WTC11 (cell line): ENCODE measurements around the gene PIGK. TPM values are rescaled to one million over a fixed set of nuclear protein-coding genes. Genes with fewer than 3 reads are reported as not detected.

Experiments
- ATAC-seq: fragments of 200-7000 bp; cut with Tn5 transposase; 2 replicates; pipeline ENCODE4 v1.10.0; 2021; ENCODE audit warnings: mild to moderate bottlenecking, moderate library complexity
- CTCF ChIA-PET: fragments of 300-600 bp; sonication (Branson Sonifier 250); formaldehyde crosslinking; loops from one replicate; lab custom pipeline; 2021; ENCODE audit warnings: antibody characterized with exemption; lab: Charles Lee
- POLR2A ChIA-PET: fragments of 350-600 bp; sonication (Branson Sonifier 250); formaldehyde crosslinking; loops from one replicate; lab custom pipeline; 2021; ENCODE audit warnings: antibody characterized with exemption; lab: Charles Lee
- DNase-seq: peaks from one replicate; pipeline ENCODE4 v3.0.0; 2021; ENCODE audit warnings: low spot score
- H3K27ac Mint-ChIP-seq: 2 replicates; pipeline ENCODE4 v1.8.0; 2021; ENCODE audit warnings: mixed read lengths
- H3K27me3 Mint-ChIP-seq: 2 replicates; pipeline ENCODE4 v1.8.0; 2021; ENCODE audit warnings: low read depth, mild to moderate bottlenecking, moderate library complexity, mixed read lengths
- H3K36me3 Mint-ChIP-seq: 2 replicates; pipeline ENCODE4 v1.8.0; 2021; ENCODE audit warnings: mixed read lengths
- H3K4me1 Mint-ChIP-seq: 2 replicates; pipeline ENCODE4 v1.8.0; 2022; ENCODE audit warnings: mixed read lengths
- H3K4me3 Mint-ChIP-seq: 2 replicates; pipeline ENCODE4 v1.8.0; 2021; ENCODE audit warnings: mild to moderate bottlenecking, moderate library complexity, mixed read lengths
- H3K9me3 Mint-ChIP-seq: 2 replicates; pipeline ENCODE4 v1.8.0; 2021; ENCODE audit warnings: mixed read lengths
- ATF1 ChIP-seq: sonication (generic); formaldehyde crosslinking; IDR thresholded peaks from 2 replicates; pipeline ENCODE4 v1.8.1; 2023; ENCODE audit warnings: mild to moderate bottlenecking, moderate library complexity, missing genetic modification reagents
- CREM ChIP-seq: sonication (generic); formaldehyde crosslinking; IDR thresholded peaks from 2 replicates; pipeline ENCODE4 v1.8.1; 2022; ENCODE audit warnings: mild to moderate bottlenecking, missing genetic modification reagents, moderate library complexity
- ESRRA ChIP-seq: sonication (generic); formaldehyde crosslinking; IDR thresholded peaks from 2 replicates; pipeline ENCODE4 v1.8.1; 2022; ENCODE audit warnings: mild to moderate bottlenecking, missing genetic modification reagents, borderline replicate concordance
- ETV6 ChIP-seq: sonication (generic); formaldehyde crosslinking; IDR thresholded peaks from 2 replicates; pipeline ENCODE4 v1.8.1; 2022; ENCODE audit warnings: mild to moderate bottlenecking, missing genetic modification reagents
- IRF1 ChIP-seq: sonication (generic); formaldehyde crosslinking; IDR thresholded peaks from 2 replicates; pipeline ENCODE4 v1.8.0; 2023; ENCODE audit warnings: missing genetic modification reagents
- IRF2 ChIP-seq: sonication (generic); formaldehyde crosslinking; IDR thresholded peaks from 2 replicates; pipeline ENCODE4 v1.8.0; 2022; ENCODE audit warnings: low read depth, missing genetic modification reagents, borderline replicate concordance
- MYBL2 ChIP-seq: sonication (generic); formaldehyde crosslinking; IDR thresholded peaks from 2 replicates; pipeline ENCODE4 v1.8.1; 2023; ENCODE audit warnings: mild to moderate bottlenecking, moderate library complexity, missing genetic modification reagents
- NFYB ChIP-seq: sonication (generic); formaldehyde crosslinking; conservative IDR thresholded peaks from 2 replicates; pipeline ENCODE4 v1.8.0; 2022; ENCODE audit warnings: low read depth, missing genetic modification reagents
- RORB ChIP-seq: fragments of 250-450 bp; sonication (Bioruptor Pico); IDR thresholded peaks from 2 replicates; pipeline ENCODE4 v1.9.0; 2021; ENCODE audit warnings: mild to moderate bottlenecking
- TCF7 ChIP-seq: sonication (generic); formaldehyde crosslinking; IDR thresholded peaks from 2 replicates; pipeline ENCODE4 v1.8.0; 2022; ENCODE audit warnings: mild to moderate bottlenecking, low read depth, missing genetic modification reagents, moderate library complexity
- TEAD4 ChIP-seq: sonication (generic); formaldehyde crosslinking; IDR thresholded peaks from 2 replicates; pipeline ENCODE4 v1.8.0; 2022; ENCODE audit warnings: mild to moderate bottlenecking, missing genetic modification reagents
- ZBTB43 ChIP-seq: sonication (generic); formaldehyde crosslinking; IDR thresholded peaks from 2 replicates; pipeline ENCODE4 v1.8.1; 2023; ENCODE audit warnings: mild to moderate bottlenecking, missing genetic modification reagents
- ZNF138 ChIP-seq: sonication (generic); formaldehyde crosslinking; conservative IDR thresholded peaks from 2 replicates; pipeline ENCODE4 v1.8.1; 2022; ENCODE audit warnings: mild to moderate bottlenecking, moderate library complexity, missing genetic modification reagents
- ZNF281 ChIP-seq: sonication (generic); formaldehyde crosslinking; IDR thresholded peaks from 2 replicates; pipeline ENCODE4 v1.8.0; 2023; ENCODE audit warnings: mild to moderate bottlenecking, missing genetic modification reagents
- ZNF317 ChIP-seq: sonication (generic); formaldehyde crosslinking; IDR thresholded peaks from 2 replicates; pipeline ENCODE4 v1.8.1; 2023; ENCODE audit warnings: low read depth, mild to moderate bottlenecking, moderate library complexity, missing genetic modification reagents, borderline replicate concordance
- total RNA-seq: library from RNA; stranded (reverse); gene quantifications from 3 replicates; pipeline ENCODE4 v1.2.3, GENCODE V29; 2021
- TF ChIP-seq, protein P1 (sequence below): fragments of 250-450 bp; sonication (Bioruptor Pico); IDR thresholded peaks from 2 replicates; pipeline ENCODE4 v1.9.0; 2021; ENCODE audit warnings: moderate library complexity, mild to moderate bottlenecking, inconsistent platforms, borderline replicate concordance
- TF ChIP-seq, protein P2 (sequence below): sonication (generic); formaldehyde crosslinking; IDR thresholded peaks from 2 replicates; pipeline ENCODE4 v1.8.0; 2022; ENCODE audit warnings: mild to moderate bottlenecking, missing genetic modification reagents
- TF ChIP-seq, protein P3 (sequence below): sonication (generic); formaldehyde crosslinking; IDR thresholded peaks from 2 replicates; pipeline ENCODE4 v1.8.1; 2022; ENCODE audit warnings: missing genetic modification reagents, borderline replicate concordance
- TF ChIP-seq, protein P4 (sequence below): sonication (generic); formaldehyde crosslinking; conservative IDR thresholded peaks from 2 replicates; pipeline ENCODE4 v1.8.1; 2023; ENCODE audit warnings: mild to moderate bottlenecking, low read depth, missing genetic modification reagents, moderate library complexity
- TF ChIP-seq, protein P5 (sequence below): sonication (generic); formaldehyde crosslinking; IDR thresholded peaks from 2 replicates; pipeline ENCODE4 v1.8.1; 2023; ENCODE audit warnings: mild to moderate bottlenecking, missing genetic modification reagents, borderline replicate concordance

The PIGK gene
- total RNA-seq, 1 experiment from 2014 or later: 20.5 TPM

GRCh38 chr1:77060000-77060399, 159.2 kb downstream of the PIGK start (continued):
- TF ChIP-seq ZNF138 (CRISPR knock-in tag) (no peak), TEAD4 (no peak), ESRRA (no peak), ETV6 (CRISPR knock-in tag) (no peak), IRF1 (CRISPR knock-in tag) (no peak), ZNF317 (CRISPR knock-in tag) (no peak), ZBTB43 (CRISPR knock-in tag) (no peak)
- TF ChIP-seq, protein P1, sequence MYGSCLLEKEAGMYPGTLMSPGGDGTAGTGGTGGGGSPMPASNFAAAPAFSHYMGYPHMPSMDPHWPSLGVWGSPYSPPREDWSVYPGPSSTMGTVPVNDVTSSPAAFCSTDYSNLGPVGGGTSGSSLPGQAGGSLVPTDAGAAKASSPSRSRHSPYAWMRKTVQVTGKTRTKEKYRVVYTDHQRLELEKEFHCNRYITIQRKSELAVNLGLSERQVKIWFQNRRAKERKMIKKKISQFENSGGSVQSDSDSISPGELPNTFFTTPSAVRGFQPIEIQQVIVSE (CRISPR knock-in tag): no peak
- TF ChIP-seq, protein P2, sequence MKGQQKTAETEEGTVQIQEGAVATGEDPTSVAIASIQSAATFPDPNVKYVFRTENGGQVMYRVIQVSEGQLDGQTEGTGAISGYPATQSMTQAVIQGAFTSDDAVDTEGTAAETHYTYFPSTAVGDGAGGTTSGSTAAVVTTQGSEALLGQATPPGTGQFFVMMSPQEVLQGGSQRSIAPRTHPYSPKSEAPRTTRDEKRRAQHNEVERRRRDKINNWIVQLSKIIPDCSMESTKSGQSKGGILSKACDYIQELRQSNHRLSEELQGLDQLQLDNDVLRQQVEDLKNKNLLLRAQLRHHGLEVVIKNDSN (CRISPR knock-in tag): no peak
- TF ChIP-seq, protein P3, sequence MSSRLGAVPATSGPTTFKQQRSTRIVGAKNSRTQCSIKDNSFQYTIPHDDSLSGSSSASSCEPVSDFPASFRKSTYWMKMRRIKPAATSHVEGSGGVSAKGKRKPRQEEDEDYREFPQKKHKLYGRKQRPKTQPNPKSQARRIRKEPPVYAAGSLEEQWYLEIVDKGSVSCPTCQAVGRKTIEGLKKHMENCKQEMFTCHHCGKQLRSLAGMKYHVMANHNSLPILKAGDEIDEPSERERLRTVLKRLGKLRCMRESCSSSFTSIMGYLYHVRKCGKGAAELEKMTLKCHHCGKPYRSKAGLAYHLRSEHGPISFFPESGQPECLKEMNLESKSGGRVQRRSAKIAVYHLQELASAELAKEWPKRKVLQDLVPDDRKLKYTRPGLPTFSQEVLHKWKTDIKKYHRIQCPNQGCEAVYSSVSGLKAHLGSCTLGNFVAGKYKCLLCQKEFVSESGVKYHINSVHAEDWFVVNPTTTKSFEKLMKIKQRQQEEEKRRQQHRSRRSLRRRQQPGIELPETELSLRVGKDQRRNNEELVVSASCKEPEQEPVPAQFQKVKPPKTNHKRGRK (CRISPR knock-in tag): no peak

- POLR2A ChIA-PET: no interaction called here
- Mint-ChIP-seq H3K36me3 (no peaks in the 10 kb centered on the region), H3K9me3 (peaks cover 5% of the 10 kb centered on the region), H3K27ac (no peak overlapping the region), H3K4me1 (peaks cover 43% of the 10 kb centered on the region), H3K27me3 (no peaks in the 10 kb centered on the region), H3K4me3 (no peak overlapping the region)
- CTCF ChIA-PET: interaction anchor here (1.0 kb wide), 1 partner anchor 41 kb away, joined by 3 read pairs; no protein-coding TSS in a partner anchor
- DNase-seq: peak; percentile 16
- ATAC-seq: peak; percentile 22; the same call in 1 of the 2 replicates
- TF ChIP-seq, protein P4, sequence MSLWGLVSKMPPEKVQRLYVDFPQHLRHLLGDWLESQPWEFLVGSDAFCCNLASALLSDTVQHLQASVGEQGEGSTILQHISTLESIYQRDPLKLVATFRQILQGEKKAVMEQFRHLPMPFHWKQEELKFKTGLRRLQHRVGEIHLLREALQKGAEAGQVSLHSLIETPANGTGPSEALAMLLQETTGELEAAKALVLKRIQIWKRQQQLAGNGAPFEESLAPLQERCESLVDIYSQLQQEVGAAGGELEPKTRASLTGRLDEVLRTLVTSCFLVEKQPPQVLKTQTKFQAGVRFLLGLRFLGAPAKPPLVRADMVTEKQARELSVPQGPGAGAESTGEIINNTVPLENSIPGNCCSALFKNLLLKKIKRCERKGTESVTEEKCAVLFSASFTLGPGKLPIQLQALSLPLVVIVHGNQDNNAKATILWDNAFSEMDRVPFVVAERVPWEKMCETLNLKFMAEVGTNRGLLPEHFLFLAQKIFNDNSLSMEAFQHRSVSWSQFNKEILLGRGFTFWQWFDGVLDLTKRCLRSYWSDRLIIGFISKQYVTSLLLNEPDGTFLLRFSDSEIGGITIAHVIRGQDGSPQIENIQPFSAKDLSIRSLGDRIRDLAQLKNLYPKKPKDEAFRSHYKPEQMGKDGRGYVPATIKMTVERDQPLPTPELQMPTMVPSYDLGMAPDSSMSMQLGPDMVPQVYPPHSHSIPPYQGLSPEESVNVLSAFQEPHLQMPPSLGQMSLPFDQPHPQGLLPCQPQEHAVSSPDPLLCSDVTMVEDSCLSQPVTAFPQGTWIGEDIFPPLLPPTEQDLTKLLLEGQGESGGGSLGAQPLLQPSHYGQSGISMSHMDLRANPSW (CRISPR knock-in tag): no peak
- TF ChIP-seq, protein P5, sequence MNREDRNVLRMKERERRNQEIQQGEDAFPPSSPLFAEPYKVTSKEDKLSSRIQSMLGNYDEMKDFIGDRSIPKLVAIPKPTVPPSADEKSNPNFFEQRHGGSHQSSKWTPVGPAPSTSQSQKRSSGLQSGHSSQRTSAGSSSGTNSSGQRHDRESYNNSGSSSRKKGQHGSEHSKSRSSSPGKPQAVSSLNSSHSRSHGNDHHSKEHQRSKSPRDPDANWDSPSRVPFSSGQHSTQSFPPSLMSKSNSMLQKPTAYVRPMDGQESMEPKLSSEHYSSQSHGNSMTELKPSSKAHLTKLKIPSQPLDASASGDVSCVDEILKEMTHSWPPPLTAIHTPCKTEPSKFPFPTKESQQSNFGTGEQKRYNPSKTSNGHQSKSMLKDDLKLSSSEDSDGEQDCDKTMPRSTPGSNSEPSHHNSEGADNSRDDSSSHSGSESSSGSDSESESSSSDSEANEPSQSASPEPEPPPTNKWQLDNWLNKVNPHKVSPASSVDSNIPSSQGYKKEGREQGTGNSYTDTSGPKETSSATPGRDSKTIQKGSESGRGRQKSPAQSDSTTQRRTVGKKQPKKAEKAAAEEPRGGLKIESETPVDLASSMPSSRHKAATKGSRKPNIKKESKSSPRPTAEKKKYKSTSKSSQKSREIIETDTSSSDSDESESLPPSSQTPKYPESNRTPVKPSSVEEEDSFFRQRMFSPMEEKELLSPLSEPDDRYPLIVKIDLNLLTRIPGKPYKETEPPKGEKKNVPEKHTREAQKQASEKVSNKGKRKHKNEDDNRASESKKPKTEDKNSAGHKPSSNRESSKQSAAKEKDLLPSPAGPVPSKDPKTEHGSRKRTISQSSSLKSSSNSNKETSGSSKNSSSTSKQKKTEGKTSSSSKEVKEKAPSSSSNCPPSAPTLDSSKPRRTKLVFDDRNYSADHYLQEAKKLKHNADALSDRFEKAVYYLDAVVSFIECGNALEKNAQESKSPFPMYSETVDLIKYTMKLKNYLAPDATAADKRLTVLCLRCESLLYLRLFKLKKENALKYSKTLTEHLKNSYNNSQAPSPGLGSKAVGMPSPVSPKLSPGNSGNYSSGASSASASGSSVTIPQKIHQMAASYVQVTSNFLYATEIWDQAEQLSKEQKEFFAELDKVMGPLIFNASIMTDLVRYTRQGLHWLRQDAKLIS: no peak
- no peak for TF ChIP-seq CREM (CRISPR knock-in tag)
- no peak for TF ChIP-seq ATF1 (CRISPR knock-in tag)
- TF ChIP-seq RORB: no peak
- TF ChIP-seq NFYB (CRISPR knock-in tag): no peak
- TF ChIP-seq TCF7: no peak
- no peak for TF ChIP-seq MYBL2 (CRISPR knock-in tag)
- TF ChIP-seq ZNF281 (CRISPR knock-in tag): no peak
- no peak for TF ChIP-seq IRF2 (CRISPR knock-in tag)
Measured at GRCh38 chr1:77057994-77058585, 161.1 kb downstream of the PIGK start.
